H1 (cell line): ENCODE data around the gene FBXO39. TPM values are rescaled to one million over a fixed set of nuclear protein-coding genes. Genes with fewer than 3 reads are reported as not detected.

Source experiments
- CTCF ChIA-PET: fragments of 300-600 bp; sonication (Branson Sonifier 250); formaldehyde crosslinking; loops from one replicate; lab custom pipeline; 2021; ENCODE audit not compliant: partially characterized antibody; lab: Charles Lee
- POLR2A ChIA-PET: fragments of 300-600 bp; sonication (Branson Sonifier 250); formaldehyde crosslinking; loops from one replicate; lab custom pipeline; 2021; ENCODE audit warnings: inconsistent platforms; ENCODE audit not compliant: partially characterized antibody; lab: Charles Lee
- DNase-seq, 2 experiments: peaks; one replicate each; pipeline versions ENCODE4 v3.0.0 to v3.0.0-alpha.2; 2010 to 2022; ENCODE audit warnings: low spot score in 2 of 2, low read depth in 1 of 2, mixed read lengths in 1 of 2
- FAIRE-seq: peaks from 2 replicates; lab custom pipeline; 2011; peaks lifted over from hg19 to GRCh38; lab: Jason Lieb, UNC
- H2AFZ ChIP-seq: 2 replicates; pipeline ENCODE4 v1.8.1; 2012; ENCODE audit warnings: low read length, inconsistent platforms
- H2AK5ac ChIP-seq: 2 replicates; pipeline ENCODE4 v1.6.1; 2013; ENCODE audit warnings: low read depth, low read length
- H2BK120ac ChIP-seq: replicated peaks from 2 replicates; pipeline ENCODE3; 2013; ENCODE audit warnings: low read depth, low read length, inconsistent platforms
- H2BK12ac ChIP-seq: 2 replicates; pipeline ENCODE4 v1.6.1; 2013; ENCODE audit warnings: low read depth, low read length
- H2BK15ac ChIP-seq: 2 replicates; pipeline ENCODE4 v1.6.1; 2013; ENCODE audit warnings: low read length
- H2BK20ac ChIP-seq: 2 replicates; pipeline ENCODE4 v1.6.1; 2013; ENCODE audit warnings: low read length
- H2BK5ac ChIP-seq: 2 replicates; pipeline ENCODE4 v1.6.1; 2013; ENCODE audit warnings: low read depth, low read length
- H3K14ac ChIP-seq: 2 replicates; pipeline ENCODE4 v1.6.1; 2013; ENCODE audit warnings: inconsistent platforms; ENCODE audit not compliant: insufficient read length
- H3K18ac ChIP-seq: 2 replicates; pipeline ENCODE4 v1.6.1; 2013; ENCODE audit warnings: low read length; ENCODE audit errors: extremely low read depth
- H3K23ac ChIP-seq: 2 replicates; pipeline ENCODE4 v1.6.1; 2013; ENCODE audit warnings: inconsistent platforms; ENCODE audit not compliant: insufficient read length
- H3K23me2 ChIP-seq: 2 replicates; pipeline ENCODE4 v1.6.1; 2013; ENCODE audit warnings: low read depth, low read length
- H3K27ac ChIP-seq: 2 replicates; pipeline ENCODE4 v1.6.1; 2011; ENCODE audit warnings: low read depth, low read length, inconsistent platforms
- H3K27me3 ChIP-seq, 4 experiments: replicated peaks in 1 of 4; 1 replicate in 1 of 4; 2 replicates in 3 of 4; pipeline versions ENCODE4 v1.6.1 to v1.8.1; 2011 to 2013; ENCODE audit warnings: low read length in 3 of 4, mild to moderate bottlenecking in 3 of 4, inconsistent platforms in 2 of 4, mixed read lengths in 2 of 4, moderate library complexity in 1 of 4; ENCODE audit not compliant: control insufficient read depth in 3 of 4, insufficient read depth in 3 of 4; ENCODE audit errors: extremely low read depth in 1 of 4
- H3K36me3 ChIP-seq, 4 experiments: 2 replicates each; pipeline versions ENCODE4 v1.6.1 to v1.8.1; 2011 to 2013; ENCODE audit warnings: mild to moderate bottlenecking in 4 of 4, low read length in 3 of 4, moderate library complexity in 2 of 4, control low read depth in 1 of 4, inconsistent platforms in 1 of 4; ENCODE audit not compliant: insufficient read depth in 4 of 4, control insufficient read depth in 2 of 4
- H3K4ac ChIP-seq: replicated peaks from 2 replicates; pipeline ENCODE3; 2013; ENCODE audit warnings: low read length, low read depth, mixed read lengths, inconsistent platforms; ENCODE audit not compliant: insufficient read length
- H3K4me1 ChIP-seq, 4 experiments: replicated peaks in 1 of 4; 1 replicate in 1 of 4; 2 replicates in 3 of 4; pipeline versions ENCODE4 v1.6.1 to v1.8.1; 2011 to 2013; ENCODE audit warnings: low read length in 3 of 4, inconsistent platforms in 2 of 4, mixed read lengths in 1 of 4; ENCODE audit not compliant: insufficient read depth in 4 of 4, control insufficient read depth in 3 of 4
- H3K4me2 ChIP-seq, 2 experiments: 2 replicates each; pipeline versions ENCODE4 v1.6.1 to v1.8.1; 2011 to 2013; ENCODE audit warnings: low read depth in 2 of 2, low read length in 2 of 2, control low read depth in 1 of 2, inconsistent platforms in 1 of 2, mild to moderate bottlenecking in 1 of 2; ENCODE audit not compliant: insufficient read depth in 1 of 2
- H3K4me3 ChIP-seq, 4 experiments: fragments of 200-600, 300-600 bp in 1 of 4; sonication (generic), shearing (Covaris generic), sonication (Bioruptor Twin) in 1 of 4; 2 replicates each; pipeline versions ENCODE4 v1.5.1 to v1.8.1; 2011 to 2016; ENCODE audit warnings: low read length in 4 of 4, low read depth in 3 of 4, control low read depth in 2 of 4, inconsistent platforms in 2 of 4, mild to moderate bottlenecking in 2 of 4, mixed read lengths in 1 of 4, moderate library complexity in 1 of 4; ENCODE audit not compliant: insufficient read depth in 2 of 4; ENCODE audit errors: extremely low read depth in 1 of 4
- H3K56ac ChIP-seq: replicated peaks from 2 replicates; pipeline ENCODE3; 2013; ENCODE audit warnings: low read depth, mild to moderate bottlenecking, mixed read lengths, low read length, inconsistent platforms; ENCODE audit not compliant: insufficient read length
- H3K79me1 ChIP-seq: 2 replicates; pipeline ENCODE4 v1.6.1; 2013; ENCODE audit warnings: low read depth, low read length, control low read depth
- H3K79me2 ChIP-seq, 2 experiments: 2 replicates each; pipeline versions ENCODE4 v1.6.1 to v1.8.1; 2012 to 2013; ENCODE audit warnings: low read length in 2 of 2, mild to moderate bottlenecking in 2 of 2, inconsistent platforms in 1 of 2; ENCODE audit not compliant: insufficient read depth in 2 of 2, control insufficient read depth in 1 of 2
- H3K9ac ChIP-seq, 4 experiments: replicated peaks in 1 of 4; 1 replicate in 1 of 4; 2 replicates in 3 of 4; pipeline versions ENCODE4 v1.6.1 to v1.8.1; 2011 to 2013; ENCODE audit warnings: low read depth in 3 of 4, low read length in 3 of 4, control low read depth in 2 of 4, mild to moderate bottlenecking in 2 of 4, moderate library complexity in 2 of 4, inconsistent platforms in 1 of 4; ENCODE audit errors: extremely low read depth in 1 of 4
- H3K9me3 ChIP-seq, 2 experiments: 2 replicates each; pipeline versions ENCODE4 v1.6.1 to v1.8.1; 2012 to 2013; ENCODE audit warnings: mild to moderate bottlenecking in 2 of 2, moderate library complexity in 2 of 2, control low read depth in 1 of 2, inconsistent platforms in 1 of 2, low read depth in 1 of 2, low read length in 1 of 2, mixed read lengths in 1 of 2; ENCODE audit not compliant: insufficient read depth in 2 of 2
- H4K20me1 ChIP-seq, 2 experiments: replicated peaks in 1 of 2; 2 replicates each; pipeline versions ENCODE3 to v1.8.1; 2011 to 2013; ENCODE audit warnings: inconsistent platforms in 2 of 2, low read length in 2 of 2, mild to moderate bottlenecking in 1 of 2; ENCODE audit not compliant: insufficient read depth in 2 of 2, control insufficient read depth in 1 of 2
- H4K5ac ChIP-seq: 2 replicates; pipeline ENCODE4 v1.6.1; 2013; ENCODE audit warnings: low read length, low read depth, mixed read lengths, inconsistent platforms; ENCODE audit not compliant: insufficient read length
- H4K8ac ChIP-seq: 2 replicates; pipeline ENCODE4 v1.8.0; 2013; ENCODE audit warnings: mild to moderate bottlenecking, moderate library complexity, low read length, inconsistent platforms; ENCODE audit not compliant: insufficient read depth; ENCODE audit errors: extremely low read depth
- H4K91ac ChIP-seq: replicated peaks from 2 replicates; pipeline ENCODE3; 2013; ENCODE audit warnings: low read length, mixed read lengths, inconsistent platforms; ENCODE audit not compliant: insufficient read length
- HDAC2 ChIP-seq, 2 experiments: fragments of 300-600 bp in 1 of 2; sonication (generic) in 1 of 2; IDR thresholded peaks; 2 replicates each; pipeline ENCODE4 v1.6.1; 2011 to 2012; ENCODE audit warnings: low read depth in 2 of 2, low read length in 2 of 2, mild to moderate bottlenecking in 2 of 2, moderate library complexity in 2 of 2, borderline replicate concordance in 1 of 2, inconsistent platforms in 1 of 2
- JUND ChIP-seq: IDR thresholded peaks from 2 replicates; pipeline ENCODE4 v1.6.1; 2011; ENCODE audit warnings: mild to moderate bottlenecking, improper control_type of control experiment, low read length
- RFX5 ChIP-seq: IDR thresholded peaks from 2 replicates; pipeline ENCODE4 v1.6.1; 2011; ENCODE audit warnings: low read depth, low read length, improper control_type of control experiment, borderline replicate concordance
- SP2 ChIP-seq: IDR thresholded peaks from 2 replicates; pipeline ENCODE4 v1.6.1; 2012; ENCODE audit warnings: mild to moderate bottlenecking, low read length, inconsistent platforms
- TBP ChIP-seq: IDR thresholded peaks from 2 replicates; pipeline ENCODE4 v1.6.1; 2011; ENCODE audit warnings: low read depth, low read length, improper control_type of control experiment
- WGBS, 2 experiments: shearing (Covaris generic) in 1 of 2; methylation state at CpG; one replicate each; pipeline versions ENCODE4 v1.1.6 to v1.1.7; 2013 to 2015; ENCODE audit warnings: low lambda C conversion rate in 2 of 2, mixed read lengths in 2 of 2, inconsistent platforms in 1 of 2, low coverage in 1 of 2, missing lambda C conversion rate in 1 of 2; ENCODE audit not compliant: insufficient replicate concordance in 2 of 2, insufficient coverage in 1 of 2, insufficient read length in 1 of 2; ENCODE audit errors: extremely low coverage in 1 of 2, missing lambda C conversion rate in 1 of 2; 5-methylcytosine and 5-hydroxymethylcytosine counted together
- polyA plus RNA-seq, 7 experiments: library from polyadenylated mRNA; depleted of rRNA in 3 of 7; stranded (reverse) in 5 of 7; unstranded in 2 of 7; fragments of >200 nt in 5 of 7; fragments of 200-250 nt in 2 of 7; gene quantifications; 1 replicate in 5 of 7; 2 replicates in 1 of 7; 4 replicates in 1 of 7; pipeline versions ENCODE4 v1.2.1 to v1.2.3, GENCODE V29; 2011 to 2013; ENCODE audit warnings: missing spikeins in 2 of 7, mixed read lengths in 2 of 7
- total RNA-seq: library from RNA; stranded (reverse); fragmentation: NEBNext Ultra II Directional; extraction: Animal tissue kit (Norgen Biotek cat#: 25700); gene quantifications from 2 replicates; pipeline ENCODE4 v1.2.1, GENCODE V29; 2021
- TF ChIP-seq, protein P1 (sequence below): IDR thresholded peaks from 2 replicates; pipeline ENCODE4 v1.6.1; 2012; ENCODE audit warnings: inconsistent platforms

The FBXO39 gene
- total and polyA plus RNA-seq, 2 of the 8 experiments (the other 6 are each of a cell fraction or from before 2014, with no cell fraction given), result 0.12 to 0.22 TPM

DNA sequence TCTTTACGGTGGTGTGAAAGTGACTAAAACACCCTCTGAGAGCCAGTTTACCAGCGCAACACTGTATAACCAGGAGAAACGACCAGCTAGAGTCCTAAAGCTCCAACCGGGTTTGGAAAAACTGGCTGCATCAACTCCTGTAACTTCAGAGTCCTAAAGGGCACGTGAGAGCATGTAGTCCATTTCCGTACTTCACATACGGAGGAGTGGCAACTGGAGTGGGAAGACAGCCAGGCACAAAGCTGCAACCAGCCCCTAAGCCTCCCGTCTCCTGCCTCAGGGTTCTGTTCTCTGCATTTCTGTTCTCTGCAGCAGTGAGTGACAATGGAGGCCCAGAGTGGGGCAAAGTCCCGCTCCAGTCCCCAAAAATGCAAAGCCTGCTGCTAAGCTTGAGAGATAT lies 36.3 kb downstream of the FBXO39 start:
- no peak overlapping the region for H4K8ac ChIP-seq
- CTCF ChIA-PET, result interaction anchor here (1.1 to 1.4 kb wide), 3 partner anchors 11 to 111 kb away, joined by 3 to 7 read pairs (median 4); no protein-coding TSS in a partner anchor
- peak overlapping the region; percentile 32; the same call in 1 of the 2 replicates for H2AFZ ChIP-seq
- H2BK15ac ChIP-seq, result no peak overlapping the region
- WGBS, 2 experiments, result 87% methylated on average over 9 of the region's 9 CpGs; no CpG with 5 or more reads in 1 of the 2 experiments
- no peak overlapping the region for H2BK20ac ChIP-seq
- H3K23me2 ChIP-seq, result no peaks in the 10 kb centered on the region
- H3K9me3 ChIP-seq, result peaks cover 0 to 12% of the 10 kb centered on the region in 2 experiments; a peak in 2 of 4 replicates
- H3K4me1 ChIP-seq, result no peaks in the 10 kb centered on the region
- H3K4ac ChIP-seq, result no peak overlapping the region
- H3K4me3 ChIP-seq, result no peak overlapping the region
- no peak overlapping the region for H3K14ac ChIP-seq
- FAIRE-seq (no peak), DNase-seq (no peak)
- no peaks in the 10 kb centered on the region for H3K36me3 ChIP-seq
- no peak overlapping the region for H2BK12ac ChIP-seq
- POLR2A ChIA-PET, result no interaction called here
- no peak overlapping the region for H2BK5ac ChIP-seq
- H2BK120ac ChIP-seq, result no peak overlapping the region
- no peak overlapping the region for H3K4me2 ChIP-seq
- H3K79me2 ChIP-seq, result no peaks in the 10 kb centered on the region
- H4K91ac ChIP-seq, result no peak overlapping the region
- H4K5ac ChIP-seq, result no peak overlapping the region
- no peaks in the 10 kb centered on the region for H3K79me1 ChIP-seq
- H3K18ac ChIP-seq, result no peak overlapping the region
- H4K20me1 ChIP-seq, result no peaks in the 10 kb centered on the region
- no peaks in the 10 kb centered on the region for H3K27me3 ChIP-seq
- no peak overlapping the region for H3K27ac ChIP-seq
- H2AK5ac ChIP-seq, result no peak overlapping the region
- no peak overlapping the region for H3K23ac ChIP-seq
- no peak overlapping the region for H3K9ac ChIP-seq
- TF ChIP-seq, protein P1, sequence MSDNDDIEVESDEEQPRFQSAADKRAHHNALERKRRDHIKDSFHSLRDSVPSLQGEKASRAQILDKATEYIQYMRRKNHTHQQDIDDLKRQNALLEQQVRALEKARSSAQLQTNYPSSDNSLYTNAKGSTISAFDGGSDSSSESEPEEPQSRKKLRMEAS, result no peak
- TF ChIP-seq JUND (no peak), HDAC2 (IDR thresholded peaks at IDR 0.05; ENCODE audit: borderline replicate concordance in 1 of 2, low read depth in 2 of 2, low read length in 2 of 2) (no peak), RFX5 (no peak), SP2 (no peak), TBP (no peak)
- no peak overlapping the region for H3K56ac ChIP-seq
